Common myeloid progenitor, CD34-positive (primary cell): ENCODE measurements around the gene MRPS9.

Experiments
- CTCF ChIA-PET: fragments of 350-600 bp; sonication (Branson Sonifier 250); formaldehyde crosslinking; loops from one replicate; lab custom pipeline; 2021; ENCODE audit warnings: antibody characterized with exemption; lab: Charles Lee
- POLR2A ChIA-PET: fragments of 350-600 bp; sonication (Branson Sonifier 250); formaldehyde crosslinking; loops from one replicate; lab custom pipeline; 2021; ENCODE audit warnings: antibody characterized with exemption; lab: Charles Lee
- DNase-seq, 3 donors: peaks; one replicate each; pipeline versions ENCODE4 v3.0.0 to v3.0.0-alpha.2; 2013
- H3K27ac ChIP-seq, 2 experiments: 1 replicate in 1 of 2; 2 replicates in 1 of 2; pipeline ENCODE4 v1.7.0; 2013; ENCODE audit warnings: inconsistent platforms in 2 of 2, low read length in 2 of 2, mild to moderate bottlenecking in 2 of 2, low read depth in 1 of 2, moderate library complexity in 1 of 2; ENCODE audit not compliant: severe bottlenecking in 2 of 2, insufficient read depth in 1 of 2, poor library complexity in 1 of 2
- H3K27me3 ChIP-seq, 5 experiments: replicated peaks in 2 of 5; 1 replicate in 3 of 5; 2 replicates in 2 of 5; pipeline versions ENCODE4 v1.6.1 to v1.7.0; 2013; ENCODE audit warnings: low read length in 4 of 5, mild to moderate bottlenecking in 2 of 5, moderate library complexity in 2 of 5, inconsistent platforms in 1 of 5; ENCODE audit not compliant: insufficient read depth in 5 of 5, control insufficient read depth in 4 of 5
- H3K36me3 ChIP-seq, 4 experiments: 1 replicate in 2 of 4; 2 replicates in 2 of 4; pipeline versions ENCODE4 v1.6.1 to v1.7.0; 2013; ENCODE audit warnings: low read length in 3 of 4, control low read depth in 1 of 4, mild to moderate bottlenecking in 1 of 4; ENCODE audit not compliant: control insufficient read depth in 4 of 4, insufficient read depth in 4 of 4
- H3K4me1 ChIP-seq, 4 experiments: 1 replicate in 3 of 4; 2 replicates in 1 of 4; pipeline versions ENCODE4 v1.6.1 to v1.7.1; 2013; ENCODE audit warnings: low read length in 3 of 4, mild to moderate bottlenecking in 3 of 4, control low read depth in 1 of 4, inconsistent platforms in 1 of 4, moderate library complexity in 1 of 4; ENCODE audit not compliant: control insufficient read depth in 4 of 4, insufficient read depth in 4 of 4; ENCODE audit errors: control extremely low read depth in 1 of 4
- H3K4me3 ChIP-seq, 7 experiments: 1 replicate in 4 of 7; 2 replicates in 3 of 7; pipeline versions ENCODE4 v1.5.1 to v1.7.0; 2013; ENCODE audit warnings: mild to moderate bottlenecking in 7 of 7, low read length in 6 of 7, moderate library complexity in 6 of 7, inconsistent platforms in 2 of 7, low read depth in 2 of 7, control low read depth in 1 of 7; ENCODE audit not compliant: insufficient read depth in 4 of 7, control insufficient read depth in 1 of 7; ENCODE audit errors: extremely low read depth in 1 of 7
- H3K9me3 ChIP-seq, 5 experiments: 1 replicate in 4 of 5; 2 replicates in 1 of 5; pipeline versions ENCODE4 v1.6.1 to v1.7.1; 2013; ENCODE audit warnings: low read length in 4 of 5, mild to moderate bottlenecking in 2 of 5, inconsistent platforms in 1 of 5, low read depth in 1 of 5, moderate library complexity in 1 of 5; ENCODE audit not compliant: control insufficient read depth in 4 of 5, insufficient read depth in 2 of 5; ENCODE audit errors: control extremely low read depth in 1 of 5
- WGBS: methylation state at CpG from one replicate; pipeline ENCODE4 v1.1.5; 2013; ENCODE audit not compliant: insufficient coverage; 5-methylcytosine and 5-hydroxymethylcytosine counted together

MRPS9 gene

GRCh38 chr2:105090091-105090490 is 52.2 kb downstream of the MRPS9 start:
- H3K4me3 ChIP-seq = no peak overlapping the region
- no peak overlapping the region for H3K27ac ChIP-seq
- H3K4me1 ChIP-seq = no peaks in the 10 kb centered on the region
- ChIA-PET CTCF (interaction anchor here (1.4 kb wide), 1 partner anchor 24 kb away, joined by 3 read pairs; no protein-coding TSS in a partner anchor), POLR2A (no interaction called here)
- no peaks in the 10 kb centered on the region for H3K9me3 ChIP-seq
- no peaks in the 10 kb centered on the region for H3K27me3 ChIP-seq
- no peak for DNase-seq
- WGBS = 96% methylated on average over 3 of the region's 5 CpGs
- peaks cover 0 to 7% (median 6%) of the 10 kb centered on the region in 4 experiments for H3K36me3 ChIP-seq

GRCh38 chr2:105092797-105093196 is 54.9 kb downstream of the MRPS9 start:
- Histone ChIP-seq H3K4me3 (no peak overlapping the region), H3K27me3 (no peaks in the 10 kb centered on the region), H3K4me1 (no peaks in the 10 kb centered on the region), H3K27ac (no peak overlapping the region), H3K9me3 (no peaks in the 10 kb centered on the region), H3K36me3 (peaks cover 9 to 18% (median 13%) of the 10 kb centered on the region in 4 experiments)
- no peak for DNase-seq
- POLR2A ChIA-PET = no interaction called here
- WGBS = no CpG with 5 or more reads among the region's 5 CpGs
- CTCF ChIA-PET = no interaction called here

GRCh38 chr2:105099153-105099552 is 61.3 kb downstream of the MRPS9 start:
- no peak for DNase-seq
- no peaks in the 10 kb centered on the region for H3K4me1 ChIP-seq
- H3K4me3 ChIP-seq = no peak overlapping the region
- H3K27ac ChIP-seq = no peak overlapping the region
- H3K36me3 ChIP-seq = peaks cover 3 to 37% (median 29%) of the 10 kb centered on the region in 4 experiments
- no peaks in the 10 kb centered on the region for H3K9me3 ChIP-seq
- no peaks in the 10 kb centered on the region for H3K27me3 ChIP-seq
- 91% methylated on average over 1 of the region's 1 CpG for WGBS
- POLR2A ChIA-PET = no interaction called here
- CTCF ChIA-PET = interaction anchor here (1.5 to 1.9 kb wide), 2 partner anchors 9 to 137 kb away, joined by 4 to 5 read pairs; no protein-coding TSS in a partner anchor

- Histone ChIP-seq H3K36me3 (peaks cover 3 to 37% (median 27%) of the 10 kb centered on the region in 4 experiments), H3K9me3 (no peaks in the 10 kb centered on the region), H3K27ac (no peak overlapping the region), H3K27me3 (no peaks in the 10 kb centered on the region), H3K4me1 (no peaks in the 10 kb centered on the region), H3K4me3 (no peak overlapping the region)
- 100% methylated on average over 7 of the region's 9 CpGs for WGBS
- DNase-seq = no peak
- ChIA-PET POLR2A (no interaction called here), CTCF (interaction anchor here (1.1 to 1.5 kb wide), 3 partner anchors 15 to 138 kb away, joined by 3 to 4 read pairs (median 4); no protein-coding TSS in a partner anchor)
These were observed 62.4 kb downstream of the MRPS9 start for GRCh38 chr2:105100046-105100840.

- ChIA-PET CTCF (no interaction called here), POLR2A (no interaction called here)
- Histone ChIP-seq H3K36me3 (peaks cover 3 to 33% (median 23%) of the 10 kb centered on the region in 4 experiments), H3K27me3 (no peaks in the 10 kb centered on the region), H3K9me3 (no peaks in the 10 kb centered on the region), H3K4me1 (no peaks in the 10 kb centered on the region), H3K4me3 (no peak overlapping the region), H3K27ac (no peak overlapping the region)
- 95% methylated on average over 12 of the region's 12 CpGs for WGBS
- no peak for DNase-seq
These were observed 64.1 kb downstream of the MRPS9 start for GRCh38 chr2:105102001-105102400.

GRCh38 chr2:105102963-105103421 is 65.1 kb downstream of the MRPS9 start:
- 93% methylated on average over 13 of the region's 13 CpGs for WGBS
- H3K9me3 ChIP-seq = no peaks in the 10 kb centered on the region
- ChIA-PET CTCF (interaction anchor here (1.3 to 2.9 kb wide), 2 partner anchors 14 to 133 kb away, joined by 4 to 15 read pairs; no protein-coding TSS in a partner anchor), POLR2A (no interaction called here)
- no peak for DNase-seq
- H3K4me1 ChIP-seq = no peaks in the 10 kb centered on the region
- H3K36me3 ChIP-seq = peaks cover 0 to 24% (median 17%) of the 10 kb centered on the region in 4 experiments
- no peaks in the 10 kb centered on the region for H3K27me3 ChIP-seq
- no peak overlapping the region for H3K27ac ChIP-seq
- no peak overlapping the region for H3K4me3 ChIP-seq

GRCh38 chr2:105103481-105103880 is 65.6 kb downstream of the MRPS9 start:
- POLR2A ChIA-PET = no interaction called here
- H3K9me3 ChIP-seq = no peaks in the 10 kb centered on the region
- CTCF ChIA-PET = interaction anchor here (1.3 to 2.9 kb wide), 2 partner anchors 13 to 132 kb away, joined by 4 to 15 read pairs; no protein-coding TSS in a partner anchor
- no peak for DNase-seq
- peaks cover 0 to 21% (median 15%) of the 10 kb centered on the region in 4 experiments for H3K36me3 ChIP-seq
- WGBS = 97% methylated on average over 3 of the region's 6 CpGs
- no peaks in the 10 kb centered on the region for H3K27me3 ChIP-seq
- H3K27ac ChIP-seq = no peak overlapping the region
- H3K4me3 ChIP-seq = no peak overlapping the region
- H3K4me1 ChIP-seq = no peaks in the 10 kb centered on the region
